Umbilical cord (tissue), 2 donors: ENCODE measurements around the gene IDE. TPM values are rescaled to one million over a fixed set of nuclear protein-coding genes. Genes with fewer than 3 reads are reported as not detected.
A peak's percentile ranks its signal among the peaks of the same experiment; 100 is the strongest.
"Not testable (repeated sequence)": the region's sequence is repeated elsewhere in the genome, so short reads cannot be mapped to it uniquely, and the experiment has no call there.

Experiments
- DNase-seq: peaks from one replicate; pipeline ENCODE4 v3.0.0-alpha.2; 2015; ENCODE audit warnings: low spot score
- total RNA-seq: library from RNA; depleted of rRNA; stranded (reverse); fragments of >200 nt; gene quantifications from one replicate; pipeline ENCODE4 v1.2.3, GENCODE V29; 2014; ENCODE audit warnings: low replicate concordance; ENCODE audit not compliant: insufficient read depth

Gene IDE
- 28.4 TPM for total RNA-seq

- peak; percentile 89 for DNase-seq
Measured at GRCh38 chr10:92573798-92574547, at the start of gene IDE. Gene IDE, minus strand, starts transcription at chr10:92574093. Its CDS starts 74 bp downstream, at chr10:92574019.

- no peak for DNase-seq
Measured at GRCh38 chr10:92619368-92619767, 45.5 kb upstream of the IDE start.

GRCh38 chr10:92615515-92615914, 41.6 kb upstream of the IDE start:
- no peak for DNase-seq

- DNase-seq = no peak
Measured at GRCh38 chr10:92604841-92605240, 30.9 kb upstream of the IDE start.

DNA sequence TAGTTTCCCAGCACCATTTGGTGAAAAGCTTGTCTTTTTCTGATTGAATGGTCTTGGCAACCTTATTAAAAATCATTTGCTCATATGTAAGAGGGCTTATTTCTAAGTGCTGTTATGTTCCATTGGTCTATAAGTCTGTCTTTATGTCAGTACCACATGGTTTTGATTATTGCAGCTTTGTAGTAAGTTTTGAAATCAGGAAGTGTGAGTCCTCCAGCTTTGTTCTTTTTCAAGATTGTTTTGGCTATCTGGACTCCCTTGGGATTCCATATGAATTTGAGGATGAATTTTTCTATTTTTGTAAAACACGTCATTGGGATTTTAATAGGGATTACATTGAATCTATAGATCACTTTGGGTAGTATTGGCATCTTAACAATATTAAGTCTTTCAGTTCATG, 24.4 kb upstream of the IDE start:
- no peak for DNase-seq

DNA sequence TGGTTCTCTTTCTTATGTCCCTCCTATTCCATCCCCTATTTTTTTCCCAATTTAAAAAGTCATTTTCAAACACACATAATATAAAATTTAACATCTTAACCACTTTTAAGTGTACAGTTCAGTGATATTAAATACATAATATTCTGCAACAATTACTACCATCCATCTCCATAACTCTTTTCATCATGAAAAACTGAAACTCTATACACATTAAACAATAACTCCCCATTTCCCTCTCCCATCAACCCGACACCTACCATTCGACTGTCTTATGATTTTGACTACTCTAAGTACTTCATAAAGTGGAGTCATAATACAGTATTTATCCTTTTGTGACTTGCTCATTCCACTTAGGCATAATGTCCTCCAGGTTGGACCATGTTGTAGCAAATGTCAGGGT, 21.6 kb upstream of the IDE start:
- no peak for DNase-seq

GRCh38 chr10:92593619-92594588, 20.0 kb upstream of the IDE start:
- no peak for DNase-seq

DNA sequence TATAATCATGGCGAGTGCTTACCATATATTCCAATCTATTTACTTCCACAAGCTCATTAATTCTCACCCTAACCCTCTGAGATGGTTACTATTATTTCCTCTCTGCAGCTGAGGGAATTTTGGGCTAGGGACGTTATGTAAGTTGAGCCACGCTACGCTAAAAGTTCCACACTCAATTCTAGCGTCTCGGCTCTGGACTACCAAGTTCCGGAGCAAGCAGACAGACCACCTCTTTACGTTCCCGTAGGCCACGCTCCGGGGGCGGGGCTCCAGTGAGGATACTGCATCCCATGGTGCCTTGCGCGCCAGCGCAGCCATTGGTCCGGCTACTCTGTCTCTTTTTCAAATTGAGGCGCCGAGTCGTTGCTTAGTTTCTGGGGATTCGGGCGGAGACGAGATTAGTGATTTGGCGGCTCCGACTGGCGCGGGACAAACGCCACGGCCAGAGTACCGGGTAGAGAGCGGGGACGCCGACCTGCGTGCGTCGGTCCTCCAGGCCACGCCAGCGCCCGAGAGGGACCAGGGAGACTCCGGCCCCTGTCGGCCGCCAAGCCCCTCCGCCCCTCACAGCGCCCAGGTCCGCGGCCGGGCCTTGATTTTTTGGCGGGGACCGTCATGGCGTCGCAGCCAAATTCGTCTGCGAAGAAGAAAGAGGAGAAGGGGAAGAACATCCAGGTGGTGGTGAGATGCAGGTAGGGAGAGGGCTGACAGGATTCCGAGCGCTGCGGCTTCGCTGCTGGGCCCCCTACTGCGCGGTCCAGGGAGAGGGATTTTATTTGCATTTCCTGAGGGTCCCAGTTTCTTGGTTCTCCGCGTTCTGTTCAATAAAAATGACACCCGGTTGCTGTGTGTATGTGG, 19.1 kb upstream of the IDE start, which contains the start of gene KIF11:
TSS of gene KIF11 (plus strand) at position 370 of the 858 bp plus-strand sequence. CDS start at position 616, 246 bp downstream.
- DNase-seq = peak; percentile 99

DNA sequence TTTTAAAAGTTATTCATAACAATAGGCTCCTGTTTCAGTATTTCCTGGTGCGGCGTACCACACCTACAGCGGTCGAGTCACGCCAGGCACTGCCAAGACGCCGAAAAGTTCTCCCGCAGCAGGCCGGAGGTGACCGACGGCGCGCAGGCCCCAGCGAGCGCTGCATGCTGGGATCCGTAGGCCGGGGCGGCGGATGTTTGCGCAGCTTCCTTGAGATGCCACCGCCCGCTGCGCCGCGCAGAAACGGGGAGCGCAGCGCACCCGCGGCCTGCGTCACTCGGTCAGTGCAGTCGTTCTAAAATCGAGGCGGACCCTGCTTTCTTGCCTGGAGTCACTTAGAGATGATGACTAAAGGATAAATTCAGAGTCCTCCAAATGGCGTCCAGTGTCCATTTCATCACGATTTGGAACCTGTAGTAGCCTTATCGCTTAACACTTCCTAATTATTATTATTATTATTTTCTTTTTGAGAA, 17.7 kb upstream of the IDE start:
- DNase-seq = peak; percentile 95

GRCh38 chr10:92590623-92591549, 17.0 kb upstream of the IDE start:
- peak; percentile 15 for DNase-seq

DNA sequence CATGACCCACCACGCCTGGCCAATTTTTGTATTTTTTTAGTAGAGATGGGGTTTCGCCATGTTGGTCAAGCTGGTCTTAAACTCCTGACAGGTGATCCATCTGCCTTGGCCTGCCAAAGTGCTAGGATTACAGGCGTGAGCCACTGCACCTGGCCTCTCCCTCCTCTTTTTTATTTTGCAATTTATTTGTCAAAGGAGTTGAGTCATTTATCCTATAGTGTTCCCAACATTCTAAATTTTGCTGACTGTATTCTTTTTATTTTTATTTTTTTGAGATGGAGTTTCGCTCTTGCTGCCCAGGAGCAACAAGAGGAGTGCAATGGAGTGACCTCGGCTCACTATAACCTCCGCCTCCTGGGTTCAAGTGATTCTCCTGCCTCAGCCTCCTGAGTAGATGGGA, 8.5 kb upstream of the IDE start:
- not testable (repeated sequence) for DNase-seq

DNA sequence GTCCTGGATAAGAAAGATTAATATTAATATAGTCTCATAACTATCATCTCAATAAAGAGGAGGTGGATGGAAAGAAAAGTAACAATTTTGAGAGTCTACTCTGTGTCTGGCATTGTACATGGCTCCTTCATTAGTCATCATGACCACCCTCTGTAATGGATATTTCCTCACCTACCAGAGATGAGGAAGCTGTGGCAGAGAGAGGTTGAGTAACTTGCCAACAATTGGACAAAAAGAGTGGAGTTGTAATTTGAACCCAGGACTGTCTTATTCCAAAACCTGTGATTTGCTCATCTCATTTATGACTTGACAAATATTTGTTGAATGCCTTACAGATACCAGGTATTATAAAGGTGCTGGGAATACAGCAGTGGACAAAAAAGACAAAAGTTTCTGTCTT, 2.1 kb upstream of the IDE start:
- DNase-seq = no peak

DNA sequence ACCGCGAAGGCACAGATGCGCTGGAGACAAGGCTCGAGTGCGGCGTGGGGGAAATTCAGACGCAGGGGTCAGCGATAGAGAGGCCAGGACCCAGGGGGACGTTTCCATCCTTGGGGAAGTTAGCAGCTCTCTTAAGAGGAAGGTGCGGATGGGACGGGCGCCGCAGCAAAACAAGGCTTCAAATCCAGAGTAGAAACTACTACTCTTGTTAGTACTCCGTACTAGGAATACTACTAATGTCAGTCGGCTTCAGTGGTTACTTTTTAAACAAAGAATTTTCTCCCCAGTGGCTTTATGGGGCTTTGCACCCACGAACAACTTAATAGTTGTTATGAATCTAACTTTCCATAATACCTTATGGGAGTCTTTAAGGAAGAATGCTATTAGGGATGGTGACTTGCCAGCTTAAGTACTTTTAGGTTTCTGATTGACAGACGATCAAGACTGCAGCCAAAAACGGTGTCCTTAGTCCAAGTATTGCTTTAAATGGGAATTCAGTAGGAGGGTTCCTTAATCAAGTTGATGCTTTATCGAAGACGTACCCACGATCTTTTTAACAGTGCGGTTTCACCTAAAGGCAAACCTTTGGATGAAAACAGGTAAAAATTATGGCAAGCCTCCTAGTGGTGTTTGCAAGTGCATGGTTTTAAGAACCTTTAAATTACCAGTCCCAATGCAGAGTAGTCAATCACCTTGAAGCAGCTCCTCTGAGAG, 812 bp upstream of the IDE start:
- DNase-seq = no peak

- DNase-seq = peak; percentile 27
Measured at GRCh38 chr10:92573091-92573797, 649 bp downstream of the IDE start.

GRCh38 chr10:92572362-92573090, 1.4 kb downstream of the IDE start:
- no peak for DNase-seq

GRCh38 chr10:92571649-92572048, 2.2 kb downstream of the IDE start:
- peak; percentile 17 for DNase-seq

- DNase-seq = not testable (repeated sequence)
Measured at GRCh38 chr10:92569663-92570062, 4.2 kb downstream of the IDE start.

DNA sequence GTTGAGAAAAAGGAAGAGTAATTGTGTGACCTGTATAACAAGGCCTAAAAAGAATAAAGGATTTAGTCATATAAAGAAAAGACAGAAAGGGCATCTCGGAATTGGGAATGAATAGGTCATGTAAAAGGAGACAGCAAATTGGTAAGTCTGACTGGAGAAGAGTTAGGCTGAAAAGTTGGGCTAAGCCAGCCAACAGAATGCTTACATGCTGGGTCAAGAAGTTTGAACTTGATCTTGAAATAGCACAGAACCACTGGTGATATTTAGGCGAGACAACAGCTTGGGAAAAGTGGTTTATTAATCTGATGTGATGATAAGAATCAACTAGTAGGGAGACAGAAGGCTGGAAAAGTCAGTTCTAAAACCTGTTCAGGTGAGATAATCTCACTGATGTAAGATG, 4.8 kb downstream of the IDE start:
- no peak for DNase-seq
